HCT116 (cell line): ENCODE results near the gene ADGRG6.

Experiments used
- CEBPB ChIP-seq: IDR thresholded peaks from 2 replicates; pipeline ENCODE4 v1.6.1; 2012; ENCODE audit warnings: low read depth
- EZH2 ChIP-seq: fragments of 200-600 bp; sonication (generic); IDR thresholded peaks from 2 replicates; pipeline ENCODE4 v1.6.1; 2017; ENCODE audit warnings: antibody characterized with exemption, mixed run types
- POLR2A ChIP-seq: IDR thresholded peaks from 2 replicates; pipeline ENCODE4 v1.7.0; 2011; ENCODE audit warnings: borderline replicate concordance; ENCODE audit not compliant: insufficient read depth, insufficient read length; ENCODE audit errors: extremely low read depth
- POLR2AphosphoS5 ChIP-seq: IDR thresholded peaks from 2 replicates; pipeline ENCODE4 v1.6.1; 2011; ENCODE audit warnings: mild to moderate bottlenecking, low read depth, low read length, moderate library complexity
- TF ChIP-seq, protein P1 (sequence below), 3 experiments: fragments of 200-600 bp in 1 of 3; sonication (generic) in 1 of 3; IDR thresholded peaks in 2 of 3; conservative IDR thresholded peaks in 1 of 3; 2 replicates each; pipeline ENCODE4 v1.5.1; 2012 to 2017; ENCODE audit warnings: low read depth in 2 of 3, low read length in 2 of 3, antibody characterized with exemption in 1 of 3, borderline replicate concordance in 1 of 3, control low read depth in 1 of 3, mild to moderate bottlenecking in 1 of 3, mixed read lengths in 1 of 3, mixed run types in 1 of 3, moderate library complexity in 1 of 3; ENCODE audit not compliant: insufficient read depth in 1 of 3

DNA sequence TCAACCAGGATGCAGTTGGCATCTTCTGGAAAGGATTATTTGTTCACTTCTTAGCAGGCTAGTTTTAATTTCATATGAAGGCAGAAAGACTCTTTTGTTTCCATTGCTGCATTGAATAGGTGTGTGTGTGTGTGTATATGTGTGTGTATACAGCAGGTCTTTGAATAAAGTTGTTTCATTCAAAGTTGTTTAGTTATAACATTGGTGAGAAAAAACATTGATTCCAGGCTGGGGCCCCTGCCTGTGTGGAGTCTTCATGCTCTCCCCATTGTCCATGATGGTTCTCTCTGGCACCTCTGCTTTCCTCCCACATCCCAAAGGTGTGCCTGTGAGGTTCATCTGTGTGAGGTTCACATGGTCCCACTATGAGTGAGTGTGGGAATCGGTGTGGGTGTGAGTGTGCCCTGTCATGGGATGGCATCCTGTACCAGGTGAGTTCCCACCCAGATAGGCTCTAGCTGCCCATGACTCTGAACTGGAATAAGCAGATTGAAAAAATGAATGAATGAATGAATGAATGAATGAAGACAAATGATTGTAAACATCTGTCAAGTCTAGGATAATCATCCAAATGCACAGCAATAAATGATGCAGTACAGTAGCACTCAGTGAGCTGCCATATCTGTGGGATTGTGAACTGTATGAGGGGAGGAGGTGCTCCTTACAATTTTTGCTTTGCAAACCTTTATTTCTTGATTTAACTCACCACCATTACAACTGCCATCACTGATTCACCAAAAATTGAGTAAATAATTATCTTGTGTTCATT, 156.0 kb downstream of the ADGRG6 start:
- no peak for TF ChIP-seq CEBPB
- no peak for TF ChIP-seq EZH2
- TF ChIP-seq POLR2AphosphoS5 = no peak
- TF ChIP-seq, protein P1, sequence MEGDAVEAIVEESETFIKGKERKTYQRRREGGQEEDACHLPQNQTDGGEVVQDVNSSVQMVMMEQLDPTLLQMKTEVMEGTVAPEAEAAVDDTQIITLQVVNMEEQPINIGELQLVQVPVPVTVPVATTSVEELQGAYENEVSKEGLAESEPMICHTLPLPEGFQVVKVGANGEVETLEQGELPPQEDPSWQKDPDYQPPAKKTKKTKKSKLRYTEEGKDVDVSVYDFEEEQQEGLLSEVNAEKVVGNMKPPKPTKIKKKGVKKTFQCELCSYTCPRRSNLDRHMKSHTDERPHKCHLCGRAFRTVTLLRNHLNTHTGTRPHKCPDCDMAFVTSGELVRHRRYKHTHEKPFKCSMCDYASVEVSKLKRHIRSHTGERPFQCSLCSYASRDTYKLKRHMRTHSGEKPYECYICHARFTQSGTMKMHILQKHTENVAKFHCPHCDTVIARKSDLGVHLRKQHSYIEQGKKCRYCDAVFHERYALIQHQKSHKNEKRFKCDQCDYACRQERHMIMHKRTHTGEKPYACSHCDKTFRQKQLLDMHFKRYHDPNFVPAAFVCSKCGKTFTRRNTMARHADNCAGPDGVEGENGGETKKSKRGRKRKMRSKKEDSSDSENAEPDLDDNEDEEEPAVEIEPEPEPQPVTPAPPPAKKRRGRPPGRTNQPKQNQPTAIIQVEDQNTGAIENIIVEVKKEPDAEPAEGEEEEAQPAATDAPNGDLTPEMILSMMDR (IDR thresholded peaks at IDR 0.05 in 2 of 3, conservative IDR thresholded peaks at IDR 0.05 in 1 of 3; ENCODE audit: borderline replicate concordance in 1 of 3, insufficient read depth in 1 of 3, low read depth in 2 of 3, low read length in 2 of 3) = no peak
- TF ChIP-seq POLR2A = no peak
